Measurements from ENCODE around the gene SNTG2.

SNTG2 gene

DNA sequence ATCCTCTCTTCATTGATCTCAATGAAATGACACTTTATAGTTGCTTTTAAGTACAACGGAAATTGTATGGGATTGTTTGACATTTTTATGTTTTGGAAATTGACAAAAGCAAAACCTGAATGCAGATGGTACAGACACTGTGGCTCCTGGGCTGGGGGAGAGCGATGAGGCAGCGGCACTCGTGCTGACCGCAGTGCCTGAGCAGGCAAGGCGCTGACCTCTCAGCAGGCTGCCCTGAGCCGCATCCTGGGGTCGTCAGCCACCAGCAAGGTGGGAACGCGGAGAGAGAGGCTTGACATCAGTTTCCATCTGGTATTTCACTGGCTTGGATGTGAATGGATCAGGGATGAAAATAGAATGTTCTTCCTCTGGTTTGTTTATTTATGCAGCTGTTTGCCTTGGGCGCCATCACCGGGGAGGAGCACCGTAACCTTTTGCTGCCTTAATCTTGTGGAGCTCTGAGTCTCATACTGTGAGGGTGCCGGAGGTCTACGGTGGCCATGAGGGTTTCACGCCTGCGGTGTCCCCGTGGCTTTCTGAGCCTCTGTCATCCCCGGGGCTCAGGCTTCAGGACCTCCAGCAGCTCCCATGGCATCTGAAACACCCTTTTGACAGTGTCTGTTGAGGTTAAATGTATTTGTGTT, 367.8 kb downstream of the SNTG2 start:
- DNase-seq (ENCODE audit: low read depth) = no peak

DNA sequence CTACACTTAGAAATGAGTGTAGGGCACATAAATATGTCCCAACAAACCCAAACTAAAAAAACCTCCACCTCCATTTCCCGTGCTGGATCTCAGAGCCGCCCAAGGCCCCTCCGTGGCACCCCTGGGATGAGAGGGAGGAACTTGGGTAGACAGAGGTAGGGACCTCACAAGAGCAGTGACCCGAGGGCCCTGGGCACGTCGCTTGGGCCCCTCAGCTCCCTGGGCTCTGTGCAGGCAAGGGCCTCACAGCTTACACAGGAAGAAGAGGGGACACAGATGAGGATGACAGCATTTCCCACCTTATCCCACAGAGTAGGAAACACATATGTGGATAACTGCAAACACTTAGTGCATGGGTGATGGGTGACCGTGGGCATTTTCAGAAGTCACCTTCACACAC, 368.7 kb downstream of the SNTG2 start:
- DNase-seq (ENCODE audit: low read depth) = no peak

DNA sequence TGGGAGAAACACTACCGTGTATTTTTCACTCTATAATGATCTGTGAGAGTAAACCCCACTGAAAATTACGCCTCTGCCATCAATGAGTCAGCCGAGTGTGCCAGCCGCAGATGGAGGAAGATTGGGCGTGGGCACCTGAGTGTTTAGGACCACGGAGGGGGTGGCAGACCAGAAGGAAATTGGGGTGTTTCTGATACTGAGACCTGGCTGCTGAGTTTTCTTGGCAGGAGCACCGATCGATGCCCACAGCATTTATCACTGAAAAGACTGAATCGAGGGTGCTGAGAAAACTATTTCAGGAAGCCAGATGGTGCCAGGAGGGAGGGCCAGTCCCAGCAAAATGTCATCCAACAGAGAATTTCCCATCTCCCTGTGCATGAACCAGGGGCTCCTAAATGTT, 370.7 kb downstream of the SNTG2 start:
- no peak for DNase-seq (ENCODE audit: low read depth)

DNA sequence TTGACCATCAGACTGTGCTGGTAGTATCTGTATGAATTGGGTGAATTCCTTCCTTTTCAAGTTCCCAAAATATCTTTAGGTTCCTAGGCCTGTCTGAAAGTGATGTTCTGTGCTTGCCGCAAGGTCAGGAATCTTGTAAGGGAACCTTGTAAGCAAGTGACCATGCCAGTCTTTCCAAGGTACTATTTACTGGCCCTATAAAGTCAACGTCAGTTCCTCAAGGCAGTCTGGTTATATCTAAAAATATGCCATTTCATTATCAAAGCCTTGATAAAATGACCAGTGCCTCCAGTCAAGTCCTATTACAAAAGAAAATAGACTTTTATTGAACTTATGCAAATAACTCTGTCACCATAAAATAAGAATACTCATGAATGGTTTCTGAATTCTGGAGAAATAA, 374.2 kb downstream of the SNTG2 start:
- DNase-seq (ENCODE audit: low read depth) = no peak

DNA sequence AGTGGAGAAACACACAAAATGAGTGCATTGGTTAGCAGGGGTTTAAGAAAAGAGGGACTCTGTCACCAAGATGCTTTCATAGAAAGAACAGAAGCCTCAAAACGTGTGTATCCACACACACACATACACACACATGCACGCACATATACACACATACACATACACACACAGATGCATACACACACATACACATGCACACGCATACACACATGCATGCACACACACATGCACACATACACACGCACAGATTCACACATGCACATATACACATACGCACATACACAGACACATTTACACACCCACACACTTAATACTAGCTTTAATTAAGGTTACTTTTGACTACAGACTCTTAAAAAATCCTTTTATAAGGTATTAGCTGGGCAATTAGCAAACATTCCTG, 378.0 kb downstream of the SNTG2 start:
- no peak for DNase-seq (ENCODE audit: low read depth)

DNA sequence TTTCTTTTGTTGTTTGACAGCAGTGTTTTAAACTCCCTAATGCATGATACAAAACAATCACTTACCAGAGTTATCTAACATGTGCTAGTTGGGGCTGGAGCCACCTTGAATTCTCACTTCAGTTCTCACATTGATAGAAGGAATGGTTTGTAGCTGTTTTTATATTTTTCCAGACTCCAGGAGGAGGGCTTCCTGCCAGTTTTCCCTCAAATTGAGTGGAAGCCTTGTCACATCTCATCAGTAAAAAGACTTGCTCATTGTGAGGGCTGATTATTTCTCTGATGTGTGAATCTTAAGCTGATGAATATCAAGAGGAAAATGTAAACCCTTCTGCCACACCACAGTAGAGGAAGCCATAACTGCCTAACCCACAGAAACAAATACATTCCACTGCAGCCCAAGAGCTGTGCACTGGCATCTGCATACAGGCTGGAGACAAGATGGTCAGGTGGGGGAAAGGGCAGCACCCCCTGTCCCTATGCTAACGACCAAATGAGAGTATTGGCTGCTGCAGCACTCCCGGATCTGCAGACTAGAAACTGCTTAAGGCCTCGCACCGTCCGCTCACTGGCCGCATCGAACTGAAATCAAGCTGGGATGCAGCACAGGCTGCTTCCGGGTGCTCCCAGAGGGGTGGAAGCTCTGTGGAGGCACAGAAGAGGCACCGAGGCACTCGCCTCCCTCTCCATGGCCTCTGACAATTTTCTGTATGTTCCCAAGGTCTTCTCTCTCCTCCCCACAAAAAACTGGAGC, 388.9 kb downstream of the SNTG2 start:
- DNase-seq (ENCODE audit: low read depth) = no peak

DNA sequence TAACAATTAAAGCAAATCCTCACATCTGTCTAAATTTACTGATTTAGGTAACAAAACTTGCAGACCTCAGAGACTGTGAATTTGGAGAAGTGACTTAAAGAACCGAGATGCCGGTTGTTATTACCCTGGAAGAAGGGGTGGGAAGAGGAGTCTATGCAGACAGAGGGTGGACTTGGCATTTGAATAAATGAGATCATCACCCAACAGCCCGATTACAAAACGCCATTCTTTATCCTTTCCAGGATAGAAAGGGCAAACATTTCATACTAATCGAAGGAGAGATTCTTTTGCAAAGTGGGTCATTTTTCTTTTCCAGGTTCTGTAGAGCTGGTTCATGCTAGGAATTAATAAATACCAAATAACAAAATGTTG, 389.5 kb downstream of the SNTG2 start:
- no peak for DNase-seq (ENCODE audit: low read depth)

DNA sequence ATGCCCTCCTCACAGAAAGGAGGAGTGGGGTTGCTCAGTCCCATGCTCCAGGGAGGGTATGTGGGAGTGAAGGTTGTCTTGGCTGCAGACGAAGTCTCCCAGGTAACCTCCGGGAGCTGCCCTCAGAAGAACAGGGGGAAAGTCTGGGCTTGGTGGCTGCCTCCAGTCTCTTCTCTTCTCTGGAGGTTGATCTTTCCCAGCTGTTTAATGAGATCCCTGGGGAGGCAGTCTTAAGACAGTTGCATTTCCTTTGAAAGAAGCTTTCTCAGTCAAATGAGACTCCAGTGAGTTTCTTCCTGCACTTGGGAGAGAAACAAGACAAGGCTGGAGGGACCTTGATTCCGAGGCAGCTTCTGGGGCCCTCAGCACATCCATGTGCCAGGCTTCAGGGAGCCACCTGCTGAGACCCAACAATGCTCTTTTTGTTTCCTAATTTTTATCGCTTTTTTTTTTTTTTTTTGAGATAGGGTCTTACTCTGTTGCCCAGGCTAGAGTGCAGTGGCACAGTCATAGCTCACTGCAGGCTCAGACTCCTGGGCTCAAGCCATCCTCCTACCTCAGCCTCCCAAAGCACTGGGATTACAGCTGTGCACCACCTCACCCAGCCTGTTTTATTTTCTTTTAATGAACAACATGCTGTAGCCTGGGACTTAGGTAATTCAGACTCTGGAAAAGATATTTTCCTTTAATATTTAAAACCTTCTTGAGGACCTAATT, 390.9 kb downstream of the SNTG2 start:
- DNase-seq (ENCODE audit: low read depth) = no peak

DNA sequence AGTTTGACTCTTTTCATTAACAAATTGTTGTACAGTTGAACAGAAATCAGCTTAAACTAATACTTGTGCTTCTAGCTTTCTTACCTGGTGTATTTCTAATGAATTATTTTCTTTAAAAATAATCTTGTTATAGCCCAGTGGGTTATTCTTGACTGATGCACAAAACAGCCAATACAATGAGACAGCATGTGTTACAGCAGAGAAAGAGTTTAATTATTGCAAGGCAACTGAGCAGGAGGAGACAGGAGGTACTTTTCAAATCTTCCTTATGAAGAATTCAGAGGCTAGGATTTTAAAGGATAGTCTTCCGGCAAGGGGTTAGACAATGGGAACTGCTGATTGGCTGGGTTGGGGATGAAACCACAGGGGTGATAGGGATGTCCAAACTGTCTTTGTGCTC, 398.1 kb downstream of the SNTG2 start:
- no peak for DNase-seq (ENCODE audit: low read depth)

DNA sequence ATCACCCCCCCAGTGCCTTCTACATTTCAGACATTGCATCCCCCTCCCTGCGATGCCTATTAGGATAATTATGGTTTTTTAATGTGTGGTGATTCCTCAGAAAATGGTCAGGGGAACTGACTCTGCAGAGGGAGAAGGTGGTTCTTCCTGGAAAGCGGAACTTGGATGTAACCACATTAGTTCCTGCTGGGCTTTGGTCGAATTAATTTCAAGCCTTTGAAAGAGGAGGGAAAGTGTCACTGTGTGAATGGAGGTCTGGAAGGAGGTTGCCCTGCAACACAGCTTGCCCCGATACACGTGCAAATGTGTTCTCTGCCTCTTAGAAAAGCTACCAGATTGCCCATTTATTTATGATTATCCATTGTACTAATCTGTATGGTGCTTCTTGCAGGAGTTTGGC, 399.5 kb downstream of the SNTG2 start:
- DNase-seq (ENCODE audit: low read depth) = no peak

DNA sequence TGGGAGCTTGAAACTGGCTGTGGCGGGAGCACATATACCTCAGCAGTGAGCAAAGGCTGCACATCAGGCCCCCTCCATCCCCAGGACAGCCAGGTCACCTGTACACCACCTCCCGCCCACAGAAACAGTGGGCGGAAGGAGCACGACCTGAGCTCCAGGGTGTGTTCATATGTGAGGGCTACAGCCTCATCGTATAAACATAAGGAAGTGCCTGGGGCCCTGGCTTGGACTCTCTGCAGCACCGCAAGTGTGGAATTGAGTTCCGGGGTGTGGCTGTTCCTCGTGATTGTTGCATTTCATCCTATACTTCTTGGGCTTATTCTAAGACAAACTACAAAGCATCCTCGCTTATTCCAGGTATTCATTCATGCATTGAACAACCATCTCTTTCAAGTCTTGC, 402.5 kb downstream of the SNTG2 start:
- DNase-seq (ENCODE audit: low read depth) = no peak

DNA sequence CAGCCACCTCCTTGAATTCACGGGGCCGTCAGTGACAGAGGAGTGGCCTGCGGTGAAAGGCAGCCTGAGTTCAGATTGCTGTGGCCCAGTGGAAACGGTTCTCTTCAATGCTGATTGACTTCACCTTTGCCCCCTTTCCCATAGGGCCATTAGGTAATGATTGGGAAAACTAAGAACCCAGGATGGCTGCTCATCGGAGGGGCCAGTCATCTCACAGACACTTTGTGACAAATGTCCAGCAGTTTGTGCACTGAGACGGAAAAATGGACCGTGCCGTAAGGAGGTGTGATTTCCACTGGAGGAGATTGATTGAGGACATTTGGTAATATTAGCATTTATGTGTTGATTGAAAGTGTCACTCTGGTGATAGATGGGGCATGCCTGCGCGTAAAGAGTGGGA, 402.9 kb downstream of the SNTG2 start:
- no peak for DNase-seq (ENCODE audit: low read depth)

DNA sequence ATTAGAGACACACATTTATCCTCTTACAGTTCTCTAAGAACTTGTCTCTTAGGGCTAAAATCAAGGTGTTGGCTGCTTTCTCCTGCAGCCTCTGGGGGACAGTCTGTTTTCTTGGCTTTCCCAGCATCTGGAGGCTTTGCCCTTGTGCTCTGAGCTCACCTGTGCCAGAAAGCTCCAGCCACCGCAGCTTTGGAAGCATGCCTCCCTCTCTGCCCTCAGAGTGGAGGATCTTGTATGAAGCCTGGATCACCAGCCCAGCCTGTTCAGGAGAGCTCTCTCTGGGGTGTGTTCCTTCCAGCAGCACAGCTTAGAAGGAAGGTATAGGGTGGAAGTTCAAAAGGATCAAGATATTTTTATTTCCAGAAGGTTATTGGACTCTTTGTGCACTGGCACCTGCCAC, 409.5 kb downstream of the SNTG2 start:
- DNase-seq (ENCODE audit: low read depth) = no peak

DNA sequence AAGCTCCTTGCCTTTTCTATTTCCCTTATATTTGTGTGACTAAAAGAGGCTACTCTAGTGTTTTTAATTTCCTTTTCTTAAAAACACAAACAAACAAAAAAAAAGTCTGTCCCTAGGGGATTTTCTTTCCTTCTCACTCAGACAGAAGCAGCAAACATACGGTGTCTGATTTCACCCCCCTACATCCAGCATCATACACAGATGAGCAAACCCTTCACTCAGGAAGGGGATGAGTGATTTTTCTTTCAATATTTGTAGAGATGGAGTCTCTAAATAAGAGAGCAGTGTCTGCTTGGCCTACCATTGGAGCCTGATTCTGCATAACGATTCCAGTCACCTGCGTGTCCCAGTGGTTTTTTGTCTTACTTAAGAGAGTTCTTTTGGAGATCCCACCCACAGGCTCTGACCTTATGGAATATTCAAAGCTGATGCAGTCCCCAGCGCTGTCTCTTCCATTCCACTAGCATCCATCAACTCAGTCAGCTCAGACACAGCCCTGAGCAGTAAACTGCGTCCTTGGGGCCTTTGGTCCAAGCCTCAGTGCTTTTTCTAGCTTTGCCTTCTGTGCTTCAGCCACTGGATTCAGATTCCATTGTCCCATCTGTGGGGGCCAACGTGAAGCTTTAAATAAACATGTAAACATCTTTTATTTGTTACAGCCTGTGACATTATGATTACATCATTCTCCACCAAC, 410.1 kb downstream of the SNTG2 start:
- DNase-seq (ENCODE audit: low read depth) = no peak

DNA sequence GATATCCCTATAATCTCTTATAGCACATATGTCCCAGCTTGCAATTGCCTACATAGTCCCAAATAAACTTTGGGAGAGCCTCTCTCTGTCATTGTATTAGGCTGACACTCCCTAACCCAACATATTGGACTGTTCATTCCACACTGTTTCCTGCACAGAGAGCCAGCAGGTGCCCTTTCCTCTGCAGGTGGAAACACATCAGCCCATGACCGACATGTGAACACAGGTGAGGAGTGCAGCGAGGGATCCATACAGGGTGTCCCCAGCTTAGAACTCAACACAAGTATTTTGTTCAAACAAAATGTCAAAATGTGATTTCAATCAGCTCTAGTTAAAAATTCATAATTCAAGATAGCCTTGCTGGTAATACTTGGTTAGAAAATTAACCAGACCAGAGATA, 412.7 kb downstream of the SNTG2 start:
- no peak for DNase-seq (ENCODE audit: low read depth)

DNA sequence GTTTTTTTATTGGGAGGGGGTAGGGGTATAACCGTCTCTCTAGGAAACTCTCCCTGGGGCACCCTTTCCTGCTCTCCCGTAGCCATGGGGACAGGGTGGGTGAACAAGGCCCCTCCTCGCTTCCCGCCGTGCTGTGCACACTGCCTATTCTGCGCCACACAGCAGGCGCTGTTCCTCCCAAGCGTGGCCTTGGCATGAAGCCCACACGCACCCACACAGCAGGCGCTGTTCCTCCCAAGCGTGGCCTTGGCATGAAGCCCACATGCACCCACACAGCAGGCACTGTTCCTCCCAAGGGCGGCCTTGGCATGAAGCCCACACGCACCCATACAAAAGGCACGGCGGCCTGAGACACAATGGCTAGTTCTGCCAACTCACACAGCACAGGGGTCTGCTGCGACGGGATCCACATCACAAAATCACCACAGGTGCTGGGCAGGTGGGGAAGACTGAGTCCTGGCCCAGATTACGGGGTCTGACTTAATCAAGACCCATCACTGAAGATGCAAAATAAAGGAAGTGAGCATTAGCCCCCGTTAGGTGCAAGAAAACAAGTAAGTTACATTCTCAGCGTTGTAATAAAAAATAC, 416.0 kb downstream of the SNTG2 start:
- no peak for DNase-seq (ENCODE audit: low read depth)

DNA sequence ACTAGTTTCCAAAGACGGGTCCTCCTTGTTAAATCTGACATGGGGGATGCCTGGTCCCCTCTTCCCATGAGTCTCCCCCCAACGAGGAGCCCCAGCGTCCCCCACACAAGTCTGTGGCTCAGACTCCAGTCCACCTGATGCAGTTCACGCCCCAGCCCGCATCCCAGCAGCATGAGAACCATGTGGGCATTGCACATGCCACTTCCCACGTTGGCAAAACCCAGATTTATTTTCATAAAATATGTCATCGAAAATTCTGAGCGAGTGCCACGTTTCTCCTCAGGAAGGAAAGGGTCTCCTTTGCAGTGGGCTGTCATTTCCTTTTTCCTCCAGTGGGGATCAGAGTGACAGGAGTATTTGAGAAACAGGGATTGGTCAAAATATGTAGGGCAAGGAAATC, 417.0 kb downstream of the SNTG2 start:
- DNase-seq (ENCODE audit: low read depth) = no peak

DNA sequence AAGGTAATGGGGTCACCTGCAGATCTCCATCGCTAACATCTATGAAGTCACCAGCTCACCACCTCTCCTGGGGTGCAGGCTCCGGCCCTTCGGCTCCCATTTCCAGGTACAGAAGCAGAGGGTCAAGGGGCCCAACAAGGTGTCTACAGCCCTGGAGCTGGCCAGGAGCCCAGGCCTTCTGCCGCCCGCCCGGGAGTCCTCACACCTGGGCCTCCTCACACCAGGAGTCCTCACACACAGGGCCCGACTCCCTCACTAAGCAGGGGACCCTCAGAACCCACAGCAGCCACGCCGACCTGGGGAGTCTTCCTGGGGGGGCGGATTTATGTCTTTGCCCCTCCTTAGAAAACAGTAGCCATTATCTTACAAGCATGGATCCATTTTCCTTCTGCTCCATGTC, 419.3 kb downstream of the SNTG2 start:
- DNase-seq (ENCODE audit: low read depth) = no peak

DNA sequence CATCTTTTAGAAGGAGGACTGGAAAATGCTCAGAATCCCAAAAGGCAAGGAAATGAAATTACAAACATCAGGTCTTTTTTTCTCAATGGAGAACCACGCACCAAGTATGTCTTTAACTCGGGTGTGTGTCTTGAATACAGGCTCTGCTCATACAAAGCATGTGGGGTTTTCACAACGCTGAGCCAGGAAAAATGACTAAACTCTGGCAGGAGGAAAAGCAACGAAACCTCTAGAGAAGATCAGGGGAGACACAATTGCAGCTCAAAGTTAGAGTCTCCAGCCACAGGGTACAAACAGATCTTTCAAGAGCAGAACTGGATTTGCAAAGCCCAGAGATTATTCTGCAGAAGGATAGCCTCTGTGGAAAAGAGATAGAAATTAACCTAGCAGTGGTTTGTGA, 419.8 kb downstream of the SNTG2 start:
- no peak for DNase-seq (ENCODE audit: low read depth)

DNA sequence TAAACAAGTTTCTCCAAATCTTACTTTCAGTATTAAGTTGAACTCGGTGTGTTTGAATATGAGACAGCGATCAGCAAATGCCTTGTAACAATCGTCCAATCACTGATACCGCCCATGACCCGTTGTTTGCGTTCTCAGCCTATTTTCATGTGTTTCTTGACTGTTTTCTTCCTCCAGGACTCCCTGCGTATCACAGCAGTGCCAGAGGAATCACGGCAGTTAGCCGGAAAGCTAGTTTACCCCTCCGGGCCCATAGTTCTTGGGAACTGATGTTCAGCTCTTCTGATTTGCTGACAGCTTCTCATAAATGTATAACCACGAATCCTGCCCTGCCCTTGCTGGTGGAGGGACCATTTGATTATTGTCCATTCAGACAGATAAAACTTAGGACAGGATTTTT, 420.4 kb downstream of the SNTG2 start:
- no peak for DNase-seq (ENCODE audit: low read depth)

DNA sequence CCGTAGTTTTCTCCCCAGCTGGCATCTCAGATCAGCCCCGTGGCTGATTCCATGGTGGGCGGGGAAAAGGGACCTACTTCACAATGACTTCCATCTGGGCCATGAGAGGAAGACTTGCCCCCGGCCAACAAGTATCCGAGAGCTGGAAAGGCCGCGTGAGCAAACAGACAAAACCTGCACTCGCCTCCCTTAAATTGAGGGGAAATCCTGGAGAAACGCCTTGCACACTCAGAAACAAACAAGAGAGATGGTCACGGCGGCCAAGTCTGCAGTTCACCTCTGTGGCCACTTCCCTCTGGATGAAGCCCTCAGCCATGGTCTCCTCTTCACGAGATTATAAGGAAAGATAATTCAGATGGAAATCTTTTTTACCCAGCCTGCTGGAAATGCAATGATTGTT, 423.2 kb downstream of the SNTG2 start:
- DNase-seq (ENCODE audit: low read depth) = no peak

DNA sequence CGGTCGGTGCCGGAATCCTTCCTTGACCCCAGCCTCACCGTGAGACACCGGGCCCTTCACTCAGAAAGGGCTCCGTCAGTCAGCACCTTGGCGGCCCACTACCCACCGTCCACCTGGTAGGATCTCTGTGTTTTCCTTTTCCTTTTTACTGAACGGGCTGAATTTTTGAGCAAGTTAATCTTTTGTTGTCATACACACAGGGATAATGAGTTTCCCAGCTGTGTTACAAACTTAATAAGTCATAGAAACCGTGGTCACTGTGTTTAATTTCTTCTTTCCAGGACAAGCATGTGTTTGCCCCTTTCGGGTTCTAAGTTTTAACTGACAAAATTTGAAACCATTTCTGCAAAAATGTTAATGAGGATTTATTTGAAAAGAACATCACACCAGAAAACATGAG, 423.6 kb downstream of the SNTG2 start:
- DNase-seq (ENCODE audit: low read depth) = no peak

DNA sequence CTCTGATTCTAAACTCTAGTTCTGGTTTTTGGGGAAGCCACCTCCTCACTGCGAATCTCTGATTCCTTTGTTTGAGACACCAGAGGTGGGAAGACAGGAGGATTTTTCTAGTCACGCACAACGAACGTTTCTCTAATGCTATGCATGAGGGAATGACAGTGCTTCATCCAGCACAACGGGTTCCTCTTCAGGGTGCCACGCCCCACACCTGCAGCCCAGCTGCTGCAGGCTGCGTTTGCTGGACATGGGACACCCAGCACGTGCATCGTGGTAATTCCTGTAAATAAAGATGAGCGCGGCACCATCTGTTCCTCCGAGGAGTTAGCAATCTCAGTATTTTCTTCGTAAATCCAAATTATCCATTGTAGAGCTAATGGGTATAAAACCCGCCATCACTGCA, 425.1 kb downstream of the SNTG2 start:
- no peak for DNase-seq (ENCODE audit: low read depth)

Measured in stimulated activated CD8-positive, alpha-beta memory T cell treated with anti-CD3 and anti-CD28 coated beads, Interleukin-7, amount 100 ng/mL, for 24 hours (primary cell).